Loucy (cell line): Measurements from ENCODE around the gene MEF2A.
A peak's percentile ranks its signal among the peaks of the same experiment; 100 is the strongest.

ENCODE experiments used
- H2AFZ ChIP-seq: fragments of 200-600 bp; sonication (generic); 2 replicates; pipeline ENCODE4 v1.6.0; 2016; ENCODE audit warnings: antibody characterized with exemption, mild to moderate bottlenecking, low read length, moderate library complexity
- H3F3A ChIP-seq: fragments of 200-600 bp; 2 replicates; pipeline ENCODE4 v1.6.0; 2016; ENCODE audit warnings: antibody characterized with exemption, low read depth, mild to moderate bottlenecking
- H3K27me3 ChIP-seq: fragments of 200-600 bp; sonication (generic); 2 replicates; pipeline ENCODE4 v1.6.1; 2014; ENCODE audit warnings: low read length, mild to moderate bottlenecking; ENCODE audit not compliant: insufficient read depth, poor library complexity, severe bottlenecking
- H3K36me3 ChIP-seq: fragments of 200-600 bp; sonication (generic); 2 replicates; pipeline ENCODE4 v1.6.1; 2016; ENCODE audit warnings: low read length; ENCODE audit not compliant: insufficient read depth
- H3K4me1 ChIP-seq: fragments of 200-600 bp; sonication (generic); 2 replicates; pipeline ENCODE4 v1.5.1; 2014; ENCODE audit warnings: low read length, mild to moderate bottlenecking; ENCODE audit not compliant: insufficient read depth, poor library complexity, severe bottlenecking
- H3K4me2 ChIP-seq: fragments of 200-600 bp; sonication (generic); 2 replicates; pipeline ENCODE4 v1.6.0; 2014; ENCODE audit warnings: antibody characterized with exemption, low read length, low read depth, mild to moderate bottlenecking; ENCODE audit not compliant: poor library complexity, severe bottlenecking
- H3K4me3 ChIP-seq: fragments of 200-600 bp; sonication (generic); 2 replicates; pipeline ENCODE4 v1.5.1; 2014; ENCODE audit warnings: low read length, mild to moderate bottlenecking, mixed read lengths; ENCODE audit not compliant: poor library complexity, severe bottlenecking
- H3K79me2 ChIP-seq: fragments of 200-600 bp; sonication (generic); 2 replicates; pipeline ENCODE4 v1.6.1; 2014; ENCODE audit warnings: low read length; ENCODE audit not compliant: insufficient read depth
- H3K9ac ChIP-seq: fragments of 200-600 bp; sonication (generic); 2 replicates; pipeline ENCODE4 v1.6.0; 2014; ENCODE audit warnings: mild to moderate bottlenecking, low read depth, low read length, moderate library complexity; ENCODE audit not compliant: poor library complexity, severe bottlenecking
- H3K9me2 ChIP-seq: fragments of 200-600 bp; sonication (generic); replicated peaks from 2 replicates; pipeline ENCODE4 v1.6.1; 2016; ENCODE audit warnings: low read depth, low read length, mixed read lengths
- H3K9me3 ChIP-seq: fragments of 200-600 bp; sonication (generic); 2 replicates; pipeline ENCODE4 v1.6.1; 2014; ENCODE audit warnings: mild to moderate bottlenecking, antibody characterized with exemption, low read length, low read depth; ENCODE audit not compliant: insufficient read depth
- H4K20me1 ChIP-seq: fragments of 200-600 bp; sonication (generic); 2 replicates; pipeline ENCODE4 v1.6.0; 2014; ENCODE audit warnings: antibody characterized with exemption, low read length, mild to moderate bottlenecking; ENCODE audit not compliant: insufficient read depth, poor library complexity, severe bottlenecking
- CTCF ChIP-seq: fragments of 200-600 bp; sonication (generic); conservative IDR thresholded peaks from 2 replicates; pipeline ENCODE4 v1.5.1; 2014; ENCODE audit warnings: mild to moderate bottlenecking, antibody characterized with exemption, low read length
- EZH2phosphoT487 ChIP-seq: fragments of 200-600 bp; IDR thresholded peaks from 2 replicates; pipeline ENCODE4 v1.6.1; 2018; ENCODE audit warnings: antibody characterized with exemption, mild to moderate bottlenecking, moderate library complexity, borderline replicate concordance

The MEF2A gene

GRCh38 chr15:99561476-99562230 lies 4.1 kb upstream of the MEF2A start:
- no peaks in the 10 kb centered on the region for H3K9me2 ChIP-seq
- H3K27me3 ChIP-seq: no peaks in the 10 kb centered on the region
- no peaks in the 10 kb centered on the region for H3K36me3 ChIP-seq
- peaks cover 4% of the 10 kb centered on the region for H3K79me2 ChIP-seq
- no peak overlapping the region for H3K4me2 ChIP-seq
- H3K4me1 ChIP-seq: peaks cover 27% of the 10 kb centered on the region
- H3F3A ChIP-seq: no peaks in the 10 kb centered on the region; the same call in 1 of the 2 replicates
- H4K20me1 ChIP-seq: peaks cover 2% of the 10 kb centered on the region
- TF ChIP-seq CTCF (no peak), EZH2phosphoT487 (no peak)
- H2AFZ ChIP-seq: peak overlapping the region; percentile 38; the same call in 1 of the 2 replicates
- H3K9ac ChIP-seq: no peak overlapping the region
- H3K4me3 ChIP-seq: no peak overlapping the region
- H3K9me3 ChIP-seq: no peaks in the 10 kb centered on the region

GRCh38 chr15:99562238-99562637 lies 3.5 kb upstream of the MEF2A start:
- Histone ChIP-seq H3K27me3 (no peaks in the 10 kb centered on the region), H3K79me2 (peaks cover 10% of the 10 kb centered on the region), H3K4me2 (no peak overlapping the region), H3K9me3 (no peaks in the 10 kb centered on the region), H3K9me2 (no peaks in the 10 kb centered on the region), H3K9ac (no peak overlapping the region), H3F3A (no peaks in the 10 kb centered on the region; the same call in 1 of the 2 replicates), H3K36me3 (no peaks in the 10 kb centered on the region), H3K4me3 (no peak overlapping the region), H3K4me1 (peaks cover 28% of the 10 kb centered on the region), H4K20me1 (peaks cover 8% of the 10 kb centered on the region), H2AFZ (peak overlapping the region; percentile 38; the same call in 1 of the 2 replicates)
- TF ChIP-seq EZH2phosphoT487 (no peak), CTCF (no peak)

GRCh38 chr15:99564221-99565048 lies 1.3 kb upstream of the MEF2A start:
- Histone ChIP-seq H3F3A (no peaks in the 10 kb centered on the region; the same call in 1 of the 2 replicates), H3K4me1 (peaks cover 50% of the 10 kb centered on the region), H3K9me3 (no peaks in the 10 kb centered on the region), H3K27me3 (no peaks in the 10 kb centered on the region), H3K4me3 (peak overlapping the region; percentile 100), H4K20me1 (peaks cover 30% of the 10 kb centered on the region), H2AFZ (no peak overlapping the region; the same call in 1 of the 2 replicates), H3K79me2 (peaks cover 32% of the 10 kb centered on the region), H3K9me2 (no peaks in the 10 kb centered on the region), H3K9ac (peak overlapping the region; percentile 58), H3K36me3 (no peaks in the 10 kb centered on the region), H3K4me2 (peak overlapping the region; percentile 61)
- no peak for TF ChIP-seq EZH2phosphoT487
- no peak for TF ChIP-seq CTCF
